ENCODE data around the gene GLB1L.

The GLB1L gene

GRCh38 chr2:219221957-219222518 is 23.2 kb downstream of the GLB1L start:
- DNase-seq (ENCODE audit: low spot score) = no peak

GRCh38 chr2:219220652-219221402 is 24.4 kb downstream of the GLB1L start:
- DNase-seq (ENCODE audit: low spot score) = no peak

- no peak for DNase-seq (ENCODE audit: low spot score)
These were observed 25.3 kb downstream of the GLB1L start for GRCh38 chr2:219219784-219220532.

GRCh38 chr2:219218732-219219701 is 26.2 kb downstream of the GLB1L start, which contains the start of gene ABCB6:
Gene ABCB6 (minus strand): TSS chr2:219218958. CDS start chr2:219218673, 285 bp downstream.
- DNase-seq (ENCODE audit: low spot score) = peak; percentile 95

GRCh38 chr2:219218217-219218731 is 27.0 kb downstream of the GLB1L start:
- peak; percentile 83 for DNase-seq (ENCODE audit: low spot score)

- DNase-seq (ENCODE audit: low spot score) = no peak
These were observed 28.7 kb downstream of the GLB1L start for GRCh38 chr2:219216535-219216915.

- DNase-seq (ENCODE audit: low spot score) = no peak
These were observed 29.2 kb downstream of the GLB1L start for GRCh38 chr2:219215871-219216534.

GRCh38 chr2:219214786-219215185 is 30.5 kb downstream of the GLB1L start:
- no peak for DNase-seq (ENCODE audit: low spot score)

- no peak for DNase-seq (ENCODE audit: low spot score)
These were observed 31.1 kb downstream of the GLB1L start for GRCh38 chr2:219214141-219214540.

GRCh38 chr2:219213486-219214071 is 31.7 kb downstream of the GLB1L start:
- DNase-seq (ENCODE audit: low spot score) = no peak

GRCh38 chr2:219213026-219213415 is 32.2 kb downstream of the GLB1L start:
- DNase-seq (ENCODE audit: low spot score) = no peak

GRCh38 chr2:219210886-219211362 is 34.3 kb downstream of the GLB1L start:
- no peak for DNase-seq (ENCODE audit: low spot score)

- DNase-seq (ENCODE audit: low spot score) = no peak
These were observed 34.9 kb downstream of the GLB1L start for GRCh38 chr2:219210196-219210885.

- no peak for DNase-seq (ENCODE audit: low spot score)
These were observed 35.7 kb downstream of the GLB1L start for GRCh38 chr2:219209236-219210195.

- DNase-seq (ENCODE audit: low spot score) = peak; percentile 68
These were observed 37.1 kb downstream of the GLB1L start for GRCh38 chr2:219207884-219208740.

- DNase-seq (ENCODE audit: low spot score) = no peak
These were observed 37.9 kb downstream of the GLB1L start for GRCh38 chr2:219207134-219207883.
